Measurements from ENCODE around the gene SYT8.

GRCh38 chr11:1785749-1786413 is 48.9 kb upstream of the SYT8 start:
- no peak for TF ChIP-seq CTCF (conservative IDR thresholded peaks at IDR 0.05; ENCODE audit: low read depth in 2 of 2)
- no peak for TF ChIP-seq POLR2AphosphoS5 (IDR thresholded peaks at IDR 0.05; ENCODE audit: low read depth)
- TF ChIP-seq EZH2 (IDR thresholded peaks at IDR 0.05; ENCODE audit: low read depth, unreplicated experiment), result no peak
- TF ChIP-seq EZH2phosphoT487 (IDR thresholded peaks at IDR 0.05; ENCODE audit: unreplicated experiment), result no peak
- TF ChIP-seq JUNB (IDR thresholded peaks at IDR 0.05; ENCODE audit: unreplicated experiment), result no peak
- TF ChIP-seq REST (IDR thresholded peaks at IDR 0.05; ENCODE audit: unreplicated experiment), result no peak
- TF ChIP-seq CREB1 (CRISPR knock-in tag; IDR thresholded peaks at IDR 0.05; ENCODE audit: low read depth), result no peak
- no peak for TF ChIP-seq ETS1 (IDR thresholded peaks at IDR 0.05)
- no peak for TF ChIP-seq ZNF114 (CRISPR knock-in tag; IDR thresholded peaks at IDR 0.05)
- TF ChIP-seq ZNF462 (CRISPR knock-in tag; IDR thresholded peaks at IDR 0.05), result no peak
- no peak for TF ChIP-seq ZNF331 (CRISPR knock-in tag; IDR thresholded peaks at IDR 0.05; ENCODE audit: low read depth)
- TF ChIP-seq STAT1 (IDR thresholded peaks at IDR 0.05; ENCODE audit: unreplicated experiment), result no peak

All from GM23338 (cell line).